HG03439 (cell line): ENCODE measurements around the gene ATRNL1.
A peak's percentile ranks its signal among the peaks of the same experiment; 100 is the strongest.
"Not testable (repeated sequence)": the region's sequence is repeated elsewhere in the genome, so short reads cannot be mapped to it uniquely, and the experiment has no call there.

Experiments
- ATAC-seq: cut with Tn5 transposase; IDR thresholded peaks from one replicate; pipeline ENCODE4 v1.9.1; 2021; ENCODE audit warnings: mild to moderate bottlenecking, moderate library complexity; ENCODE audit not compliant: unreplicated experiment

ATRNL1 gene

GRCh38 chr10:115405838-115406237 is 312.7 kb downstream of the ATRNL1 start:
- ATAC-seq: not testable (repeated sequence)

- ATAC-seq: no peak
These were observed 316.2 kb downstream of the ATRNL1 start for GRCh38 chr10:115409347-115409746.

- ATAC-seq: peak; percentile 89
These were observed 324.6 kb downstream of the ATRNL1 start for GRCh38 chr10:115417585-115418265.

- ATAC-seq: no peak
These were observed 329.5 kb downstream of the ATRNL1 start for GRCh38 chr10:115422624-115423023.

- no peak for ATAC-seq
These were observed 334.4 kb downstream of the ATRNL1 start for GRCh38 chr10:115427611-115428010.

- no peak for ATAC-seq
These were observed 339.1 kb downstream of the ATRNL1 start for GRCh38 chr10:115432188-115432819.

- no peak for ATAC-seq
These were observed 343.8 kb downstream of the ATRNL1 start for GRCh38 chr10:115436999-115437398.

- no peak for ATAC-seq
These were observed 348.9 kb downstream of the ATRNL1 start for GRCh38 chr10:115441907-115442545.

GRCh38 chr10:115456812-115457211 is 363.6 kb downstream of the ATRNL1 start:
- ATAC-seq: no peak

GRCh38 chr10:115483294-115483693 is 390.1 kb downstream of the ATRNL1 start:
- ATAC-seq: no peak

GRCh38 chr10:115491526-115492140 is 398.5 kb downstream of the ATRNL1 start:
- ATAC-seq: no peak

GRCh38 chr10:115503546-115503945 is 410.4 kb downstream of the ATRNL1 start:
- ATAC-seq: no peak

GRCh38 chr10:115514895-115515294 is 421.7 kb downstream of the ATRNL1 start:
- no peak for ATAC-seq

- ATAC-seq: no peak
These were observed 432.0 kb downstream of the ATRNL1 start for GRCh38 chr10:115525141-115525540.

- not testable (repeated sequence) for ATAC-seq
These were observed 434.5 kb downstream of the ATRNL1 start for GRCh38 chr10:115527682-115528081.

- ATAC-seq: not testable (repeated sequence)
These were observed 443.2 kb downstream of the ATRNL1 start for GRCh38 chr10:115536401-115536800.

- no peak for ATAC-seq
These were observed 446.1 kb downstream of the ATRNL1 start for GRCh38 chr10:115539142-115539762.

- ATAC-seq: no peak
These were observed 462.8 kb downstream of the ATRNL1 start for GRCh38 chr10:115555887-115556402.

- no peak for ATAC-seq
These were observed 465.1 kb downstream of the ATRNL1 start for GRCh38 chr10:115558252-115558651.

GRCh38 chr10:115566867-115567266 is 473.7 kb downstream of the ATRNL1 start:
- ATAC-seq: no peak
